SU-DHL-6 (cell line): ENCODE measurements around the gene NQO2.

Source experiments
- H2AFZ ChIP-seq: fragments of 200-600 bp; sonication (generic); 2 replicates; pipeline ENCODE4 v1.6.1; 2014; ENCODE audit warnings: low read depth, mild to moderate bottlenecking, moderate library complexity, mixed read lengths, antibody characterized with exemption, low read length; ENCODE audit not compliant: severe bottlenecking
- H3F3A ChIP-seq: fragments of 200-600 bp; shearing (Covaris generic); 2 replicates; pipeline ENCODE4 v1.6.0; 2016; ENCODE audit warnings: antibody characterized with exemption, mild to moderate bottlenecking; ENCODE audit not compliant: insufficient read depth
- H3K27ac ChIP-seq: fragments of 200-600 bp; sonication (generic); 2 replicates; pipeline ENCODE4 v1.5.1; 2016; ENCODE audit warnings: low read depth, mild to moderate bottlenecking, low read length, moderate library complexity, mixed read lengths
- H3K27me3 ChIP-seq: fragments of 200-600 bp; sonication (generic), shearing (Covaris generic); 2 replicates; pipeline ENCODE4 v1.6.0; 2014; ENCODE audit warnings: mild to moderate bottlenecking, low read length
- H3K36me3 ChIP-seq: fragments of 200-600 bp; sonication (generic); 2 replicates; pipeline ENCODE4 v1.6.1; 2014; ENCODE audit warnings: mild to moderate bottlenecking, low read length, mixed read lengths
- H3K4me2 ChIP-seq: fragments of 300-600, 200-600 bp; shearing (Covaris generic), sonication (generic); 2 replicates; pipeline ENCODE4 v1.6.0; 2014; ENCODE audit warnings: low read length, low read depth, mild to moderate bottlenecking; ENCODE audit not compliant: poor library complexity, severe bottlenecking
- H3K4me3 ChIP-seq: fragments of 200-600 bp; sonication (generic); 2 replicates; pipeline ENCODE4 v1.5.1; 2014; ENCODE audit warnings: antibody characterized with exemption, low read length, mild to moderate bottlenecking, mixed read lengths; ENCODE audit not compliant: insufficient read depth, poor library complexity, severe bottlenecking
- H3K79me2 ChIP-seq: fragments of 200-600 bp; sonication (generic); 2 replicates; pipeline ENCODE4 v1.6.1; 2014; ENCODE audit warnings: mild to moderate bottlenecking, low read length, moderate library complexity; ENCODE audit not compliant: insufficient read depth
- H3K9ac ChIP-seq: fragments of 200-600 bp; sonication (generic); 2 replicates; pipeline ENCODE4 v1.7.0; 2014; ENCODE audit warnings: mild to moderate bottlenecking, low read length
- H3K9me2 ChIP-seq: fragments of 200-600 bp; sonication (generic); replicated peaks from 2 replicates; pipeline ENCODE4 v1.6.1; 2014; ENCODE audit warnings: low read length; ENCODE audit not compliant: insufficient read depth
- H3K9me3 ChIP-seq: fragments of 200-600 bp; sonication (generic); 2 replicates; pipeline ENCODE4 v1.6.1; 2014; ENCODE audit warnings: low read length, mixed read lengths; ENCODE audit not compliant: insufficient read depth
- H4K20me1 ChIP-seq: fragments of 200-600 bp; sonication (generic); 2 replicates; pipeline ENCODE4 v1.6.1; 2014; ENCODE audit warnings: low read depth, mild to moderate bottlenecking, antibody characterized with exemption, low read length, moderate library complexity, mixed read lengths
- EZH2phosphoT487 ChIP-seq: fragments of 200-600 bp; sonication (generic), shearing (Covaris generic); conservative IDR thresholded peaks from 2 replicates; pipeline ENCODE4 v1.6.1; 2018; ENCODE audit warnings: mild to moderate bottlenecking, antibody characterized with exemption, low read length, moderate library complexity, mixed read lengths
- TF ChIP-seq, protein P1 (sequence below): fragments of 200-600 bp; sonication (generic); IDR thresholded peaks from one replicate; pipeline ENCODE4 v1.5.1; 2017; ENCODE audit warnings: antibody characterized with exemption, mild to moderate bottlenecking, low read length, moderate library complexity; ENCODE audit not compliant: insufficient read depth, poor library complexity, severe bottlenecking

The NQO2 gene

GRCh38 chr6:2964793-2965505 lies 34.7 kb upstream of the NQO2 start:
- TF ChIP-seq, protein P1, sequence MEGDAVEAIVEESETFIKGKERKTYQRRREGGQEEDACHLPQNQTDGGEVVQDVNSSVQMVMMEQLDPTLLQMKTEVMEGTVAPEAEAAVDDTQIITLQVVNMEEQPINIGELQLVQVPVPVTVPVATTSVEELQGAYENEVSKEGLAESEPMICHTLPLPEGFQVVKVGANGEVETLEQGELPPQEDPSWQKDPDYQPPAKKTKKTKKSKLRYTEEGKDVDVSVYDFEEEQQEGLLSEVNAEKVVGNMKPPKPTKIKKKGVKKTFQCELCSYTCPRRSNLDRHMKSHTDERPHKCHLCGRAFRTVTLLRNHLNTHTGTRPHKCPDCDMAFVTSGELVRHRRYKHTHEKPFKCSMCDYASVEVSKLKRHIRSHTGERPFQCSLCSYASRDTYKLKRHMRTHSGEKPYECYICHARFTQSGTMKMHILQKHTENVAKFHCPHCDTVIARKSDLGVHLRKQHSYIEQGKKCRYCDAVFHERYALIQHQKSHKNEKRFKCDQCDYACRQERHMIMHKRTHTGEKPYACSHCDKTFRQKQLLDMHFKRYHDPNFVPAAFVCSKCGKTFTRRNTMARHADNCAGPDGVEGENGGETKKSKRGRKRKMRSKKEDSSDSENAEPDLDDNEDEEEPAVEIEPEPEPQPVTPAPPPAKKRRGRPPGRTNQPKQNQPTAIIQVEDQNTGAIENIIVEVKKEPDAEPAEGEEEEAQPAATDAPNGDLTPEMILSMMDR: no peak
- TF ChIP-seq EZH2phosphoT487: no peak
- Histone ChIP-seq H3K4me2 (no peak overlapping the region), H3K27ac (no peak overlapping the region), H3K4me3 (no peak overlapping the region), H4K20me1 (no peaks in the 10 kb centered on the region), H3K9me3 (no peaks in the 10 kb centered on the region), H3K9ac (no peak overlapping the region), H3K27me3 (no peaks in the 10 kb centered on the region), H3F3A (peaks cover 6% of the 10 kb centered on the region; the same call in 1 of the 2 replicates), H2AFZ (no peak overlapping the region), H3K9me2 (no peaks in the 10 kb centered on the region), H3K36me3 (no peaks in the 10 kb centered on the region), H3K79me2 (no peaks in the 10 kb centered on the region)

DNA sequence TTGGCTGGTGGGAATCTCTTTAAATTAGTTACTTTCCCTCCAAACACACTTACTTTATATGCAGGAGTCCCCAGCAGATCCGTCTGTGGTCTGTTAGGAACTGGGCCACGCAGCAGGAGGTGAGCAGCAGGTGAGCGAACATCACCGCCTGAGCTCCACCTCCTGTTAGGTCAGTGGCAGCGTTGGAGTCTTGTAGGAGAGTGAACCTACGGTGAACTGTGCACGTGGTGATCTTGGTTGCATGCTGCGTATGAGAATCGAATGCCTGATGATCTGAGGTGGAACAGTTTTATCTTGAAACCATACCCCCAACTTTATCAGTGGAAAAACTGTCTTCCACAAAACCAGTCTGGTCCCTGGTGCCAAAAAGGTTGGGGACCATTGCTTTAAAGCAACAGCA lies 33.3 kb upstream of the NQO2 start:
- Histone ChIP-seq H3K4me2 (no peak overlapping the region), H3F3A (peaks cover 13% of the 10 kb centered on the region), H3K79me2 (no peaks in the 10 kb centered on the region), H4K20me1 (no peaks in the 10 kb centered on the region), H2AFZ (no peak overlapping the region), H3K9me2 (no peaks in the 10 kb centered on the region), H3K36me3 (no peaks in the 10 kb centered on the region), H3K4me3 (no peak overlapping the region), H3K27me3 (no peaks in the 10 kb centered on the region), H3K9ac (no peak overlapping the region), H3K27ac (no peak overlapping the region), H3K9me3 (no peaks in the 10 kb centered on the region)
- TF ChIP-seq, protein P1: no peak
- no peak for TF ChIP-seq EZH2phosphoT487

DNA sequence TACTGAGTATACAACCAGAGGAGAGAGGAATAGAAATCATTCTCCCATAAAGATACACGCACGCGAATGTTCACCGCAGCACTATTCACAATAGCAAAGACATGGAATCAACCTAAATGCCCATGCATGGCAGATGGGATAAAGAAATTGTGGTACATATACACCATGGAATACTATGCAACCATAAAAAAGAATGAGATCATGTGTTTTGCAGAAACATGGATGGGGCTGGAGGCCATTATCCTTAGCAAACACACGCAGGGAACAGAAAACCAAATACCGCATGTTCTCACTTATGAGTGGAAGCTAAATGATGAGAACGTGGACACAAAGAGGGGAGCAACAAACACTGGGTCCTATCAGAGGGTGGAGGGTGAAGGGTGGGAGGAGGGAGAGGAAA lies 31.8 kb upstream of the NQO2 start:
- Histone ChIP-seq H3K9me3 (no peaks in the 10 kb centered on the region), H3K27me3 (no peaks in the 10 kb centered on the region), H3K36me3 (no peaks in the 10 kb centered on the region), H3K9ac (no peak overlapping the region), H3K4me2 (no peak overlapping the region), H3K4me3 (no peak overlapping the region), H3K27ac (no peak overlapping the region), H3K9me2 (no peaks in the 10 kb centered on the region), H3F3A (peaks cover 13% of the 10 kb centered on the region), H3K79me2 (no peaks in the 10 kb centered on the region), H2AFZ (no peak overlapping the region), H4K20me1 (no peaks in the 10 kb centered on the region)
- no peak for TF ChIP-seq EZH2phosphoT487
- TF ChIP-seq, protein P1: no peak
